Neural progenitor cell (in vitro differentiated cells): ENCODE data around the gene B3GALT4.

Experiments
- CTCF ChIP-seq: fragments of 200-600 bp; sonication (generic); IDR thresholded peaks from 2 replicates; pipeline ENCODE4 v1.5.1; 2017; ENCODE audit warnings: antibody characterized with exemption, mild to moderate bottlenecking
- EZH2 ChIP-seq: fragments of 200-600 bp; sonication (generic); IDR thresholded peaks from 2 replicates; pipeline ENCODE4 v1.6.1; 2017; ENCODE audit warnings: antibody characterized with exemption, mild to moderate bottlenecking, moderate library complexity

DNA sequence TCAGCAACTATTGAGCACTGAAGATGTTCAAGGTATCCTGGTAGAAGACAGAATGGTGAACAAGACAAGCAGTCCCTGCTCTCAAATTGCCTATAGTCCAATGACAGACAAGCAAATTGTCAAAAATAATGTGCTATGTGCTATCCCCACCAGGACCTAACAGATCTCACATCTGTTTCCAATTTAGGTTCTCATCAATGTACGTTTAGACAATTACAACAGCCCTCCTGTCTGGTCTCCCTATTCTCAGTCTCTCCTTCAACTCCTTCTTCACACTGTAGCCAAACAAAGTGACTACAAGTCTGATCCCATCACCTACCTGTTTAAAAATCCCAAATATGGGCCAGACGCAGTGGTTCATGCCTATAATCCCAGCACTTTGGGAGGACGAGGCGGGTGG, 29.4 kb downstream of the B3GALT4 start:
- no peak for TF ChIP-seq CTCF
- TF ChIP-seq EZH2 = no peak
